NK-92 (cell line): ENCODE measurements around the gene ARHGAP15.
"Not testable (repeated sequence)": the region's sequence is repeated elsewhere in the genome, so short reads cannot be mapped to it uniquely, and the experiment has no call there.

Experiments used
- DNase-seq: peaks from one replicate; lab custom pipeline; 2025; ENCODE audit not compliant: unreplicated experiment; lab: John Stamatoyannopoulos, UW

Gene ARHGAP15

GRCh38 chr2:143128681-143129580, at the start of gene ARHGAP15:
Gene ARHGAP15, plus strand, starts transcription at chr2:143129419.
- DNase-seq, result no peak

DNA sequence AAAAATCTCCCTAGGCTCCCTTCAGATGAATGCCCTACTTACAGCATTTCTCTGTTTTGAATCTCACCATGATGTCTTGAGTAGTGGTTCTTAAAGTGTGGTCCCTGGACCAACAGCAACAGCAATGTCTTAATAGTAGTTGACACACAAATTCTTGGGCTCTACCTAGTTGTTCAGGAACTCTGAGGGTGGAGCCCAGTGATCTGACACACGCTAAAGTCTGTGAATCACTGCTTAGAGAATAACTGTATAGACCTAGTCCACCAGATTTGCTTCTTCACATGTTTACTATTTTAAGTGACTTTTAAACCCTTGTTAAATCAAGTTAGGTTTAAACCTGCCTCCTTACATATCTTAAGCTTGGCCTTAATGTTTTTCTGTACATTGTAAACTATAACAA, 47.6 kb upstream of the ARHGAP15 start:
- no peak for DNase-seq

DNA sequence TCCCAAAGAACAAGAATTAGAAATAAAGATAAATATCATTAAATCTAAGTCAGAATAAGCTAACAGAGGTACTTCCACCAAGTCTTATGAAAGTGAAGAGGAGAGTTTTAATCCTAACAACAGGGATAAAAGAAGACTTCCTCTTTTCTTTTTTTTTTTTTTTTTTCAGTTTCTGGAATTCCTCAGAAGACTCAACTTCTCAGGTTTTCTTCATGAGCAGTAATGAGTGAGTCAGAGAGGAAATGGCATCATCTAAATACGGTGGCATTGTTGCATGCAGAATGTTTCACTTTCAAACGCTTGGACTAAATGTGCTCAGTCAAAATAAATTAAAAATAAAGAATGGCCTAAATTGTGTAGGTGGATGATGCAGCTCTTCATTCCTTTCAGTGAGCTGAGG, 45.6 kb upstream of the ARHGAP15 start:
- no peak for DNase-seq

DNA sequence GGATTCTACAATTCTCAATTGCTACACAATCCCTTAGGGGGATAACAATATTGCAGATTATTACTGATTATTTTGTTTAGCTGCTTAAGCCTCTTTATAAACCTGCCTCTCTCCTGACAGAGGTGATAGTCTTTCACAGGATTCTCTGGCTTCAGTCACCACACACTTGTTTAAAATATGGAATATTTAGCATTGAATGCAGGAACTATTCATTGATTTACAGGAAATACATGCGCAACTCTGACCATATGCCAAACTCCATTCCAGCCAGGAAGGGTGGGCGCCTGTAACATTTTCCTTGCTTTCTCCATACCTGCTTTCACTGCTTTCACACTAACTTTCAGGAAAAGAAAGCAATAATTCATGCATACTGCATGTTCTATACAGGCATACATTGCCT, 44.8 kb upstream of the ARHGAP15 start:
- DNase-seq, result no peak

DNA sequence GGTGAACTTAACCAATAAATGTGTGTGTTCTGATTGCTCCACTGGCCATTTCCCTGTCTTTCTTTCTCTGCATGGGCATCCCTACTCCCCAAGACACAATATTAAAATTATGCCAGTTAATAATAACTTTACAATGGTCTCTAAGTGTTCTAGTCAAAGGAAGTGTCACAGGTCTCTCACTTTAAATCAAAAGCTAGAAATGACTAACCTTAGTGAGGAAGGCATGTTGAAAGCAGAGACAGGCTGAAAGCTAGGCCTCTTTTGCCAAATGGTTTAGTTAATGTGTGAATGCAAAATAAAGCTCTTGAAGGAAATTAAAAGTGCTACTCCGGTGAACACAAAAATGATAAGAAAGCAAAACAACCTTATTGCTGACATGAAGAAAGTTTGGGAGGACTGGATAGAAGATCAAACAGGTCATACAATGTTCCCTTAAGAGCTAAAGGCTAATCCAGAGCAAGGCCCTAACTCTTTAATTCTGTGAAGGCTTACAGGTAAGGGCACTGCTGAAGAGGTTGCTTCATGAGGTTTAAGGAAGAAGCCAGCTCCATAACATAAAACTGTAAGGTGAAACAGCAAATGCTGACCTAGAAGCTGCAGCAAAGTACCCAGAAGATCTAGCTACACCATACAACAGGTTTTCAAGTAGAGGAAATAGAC, 44.0 kb upstream of the ARHGAP15 start:
- no peak for DNase-seq

DNA sequence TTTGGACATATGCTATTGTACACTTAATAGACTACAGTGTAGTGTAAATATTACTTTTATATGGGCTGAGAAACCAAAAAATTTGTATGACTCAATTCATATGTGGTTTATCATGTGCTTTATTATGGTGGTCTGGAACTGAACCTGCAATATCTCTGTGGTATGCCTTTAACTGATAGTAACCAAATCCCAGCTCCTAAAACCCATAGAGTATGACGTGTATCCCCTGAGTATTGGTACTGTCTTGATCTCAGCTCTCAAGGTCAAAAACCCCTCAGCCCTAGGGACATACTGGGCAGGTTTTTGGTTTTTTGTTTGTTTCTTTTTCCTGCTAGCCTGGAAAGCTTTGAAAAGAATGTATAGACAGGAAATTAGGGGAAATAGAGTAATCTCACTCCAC, 42.2 kb upstream of the ARHGAP15 start:
- no peak for DNase-seq

DNA sequence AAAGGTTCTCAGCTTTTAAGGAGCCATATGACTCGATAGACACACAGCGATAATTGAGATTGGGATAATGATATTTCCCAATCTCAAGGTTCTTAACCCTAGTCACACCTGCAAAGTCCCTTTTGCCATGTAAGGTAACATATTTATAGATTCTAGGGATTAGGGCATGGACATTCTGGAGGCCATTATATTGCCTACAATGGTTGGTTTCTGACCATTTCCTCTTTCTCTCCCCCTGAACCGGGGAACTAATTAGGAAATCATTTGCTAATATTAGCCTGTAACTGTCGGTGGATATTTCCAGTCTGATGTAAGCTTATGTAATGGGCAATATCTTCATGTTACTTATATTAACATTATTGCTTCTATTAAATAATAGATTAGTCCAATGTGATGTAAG, 40.8 kb upstream of the ARHGAP15 start:
- no peak for DNase-seq

DNA sequence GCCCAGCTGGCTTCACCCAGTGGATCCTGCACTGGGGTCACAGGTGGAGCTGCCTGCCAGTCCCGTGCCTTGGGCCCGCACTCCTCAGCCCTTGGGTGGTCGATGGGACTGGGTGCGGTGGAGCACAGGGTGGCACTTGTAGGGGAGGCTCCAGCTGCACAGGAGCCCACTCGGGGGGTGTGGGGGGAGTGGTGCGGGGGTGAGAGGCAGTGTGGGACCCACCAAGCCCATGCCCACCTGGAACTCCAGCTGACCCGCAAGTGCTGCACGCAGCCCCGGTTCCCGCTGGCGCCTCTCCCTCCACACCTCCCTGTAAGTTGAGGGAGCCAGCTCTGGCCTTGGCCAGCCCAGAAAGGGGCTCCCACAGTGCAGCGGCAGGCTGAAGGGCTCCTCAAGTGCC, 39.7 kb upstream of the ARHGAP15 start:
- not testable (repeated sequence) for DNase-seq

DNA sequence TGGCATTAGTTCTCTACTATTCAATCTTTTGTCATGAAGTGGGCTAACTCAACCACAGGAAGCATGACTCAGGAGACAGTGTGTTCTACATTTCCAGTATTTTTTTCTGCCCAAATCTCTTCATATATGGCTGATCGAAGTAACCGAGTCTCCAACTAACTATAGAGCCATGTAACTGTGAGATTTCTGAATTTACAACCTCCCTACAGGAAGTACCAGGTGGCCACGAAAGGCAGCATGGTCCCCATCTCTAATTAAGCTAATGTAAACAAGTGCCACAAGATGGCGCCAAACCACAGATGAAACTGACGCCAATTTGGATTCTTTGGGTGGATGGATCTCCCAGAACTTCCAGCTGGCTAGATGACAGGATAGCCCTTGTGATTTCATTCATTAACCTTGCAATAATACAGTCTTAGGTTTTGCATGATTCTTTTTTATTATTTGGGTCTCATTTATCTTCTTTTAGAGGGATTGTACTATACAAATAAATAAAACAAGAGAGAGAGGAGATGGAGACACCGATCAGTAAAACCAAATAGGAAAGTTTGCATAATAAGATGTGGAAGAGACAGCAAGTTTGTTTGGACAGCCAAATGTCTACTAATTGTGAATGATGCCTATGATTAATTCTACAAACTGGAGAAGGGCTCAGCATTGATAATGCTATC, 18.3 kb upstream of the ARHGAP15 start:
- DNase-seq, result no peak

DNA sequence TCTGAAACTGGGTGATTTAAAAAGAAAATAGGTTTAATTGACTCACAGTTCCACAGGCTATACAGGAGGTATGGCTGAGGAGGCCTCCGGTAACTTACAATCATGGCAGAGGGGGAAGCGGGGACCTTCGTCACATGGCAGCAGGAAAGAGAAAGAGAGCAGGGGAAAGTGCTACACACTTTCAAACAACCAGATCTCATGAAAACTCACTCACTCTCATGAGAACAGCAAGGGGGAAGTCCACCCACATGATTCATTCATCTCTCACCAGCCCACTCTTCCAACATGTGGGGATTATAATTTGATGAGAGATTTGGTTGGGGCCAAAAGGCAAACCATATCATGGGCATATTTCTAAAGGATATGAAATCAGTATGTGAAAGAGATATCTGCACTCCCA, 12.0 kb upstream of the ARHGAP15 start:
- DNase-seq, result no peak

DNA sequence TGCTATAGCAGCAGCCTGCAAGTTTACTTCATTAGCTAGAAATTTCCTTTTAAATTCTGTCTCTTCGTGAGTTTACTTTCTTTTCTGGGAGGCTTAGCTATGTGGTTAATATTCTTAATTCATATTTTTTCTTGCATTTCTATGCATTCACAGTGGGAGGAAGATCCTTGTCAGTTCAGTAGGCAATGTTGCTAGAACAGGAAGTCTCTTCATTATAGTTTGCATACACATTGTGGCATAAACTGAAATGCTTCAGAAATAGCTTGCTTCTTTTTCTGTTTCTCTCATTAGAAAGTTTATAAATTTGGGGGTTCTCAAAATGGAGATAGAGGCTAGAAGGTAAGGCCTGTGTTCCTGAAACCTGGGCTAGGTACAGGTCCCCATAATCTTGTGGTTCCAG, 8.1 kb upstream of the ARHGAP15 start:
- DNase-seq, result no peak

DNA sequence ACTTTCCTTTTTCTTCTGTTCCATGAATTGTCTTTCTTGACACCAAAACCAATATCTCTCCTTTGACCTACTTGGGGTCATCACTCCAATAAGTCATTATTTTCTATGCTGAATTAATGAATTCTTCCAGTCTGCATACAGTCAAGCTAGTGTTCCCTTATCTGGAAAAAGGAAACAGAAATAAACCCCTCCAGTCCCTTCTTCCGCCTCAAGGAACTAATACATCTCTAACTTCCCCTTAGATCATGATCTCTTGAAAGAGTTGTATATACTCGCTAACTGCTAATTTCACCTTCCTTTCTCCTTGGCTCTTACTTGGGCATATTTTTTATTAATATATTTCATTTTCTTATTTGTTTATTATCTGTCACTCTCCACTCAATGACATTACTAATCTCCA, 7.3 kb upstream of the ARHGAP15 start:
- no peak for DNase-seq

DNA sequence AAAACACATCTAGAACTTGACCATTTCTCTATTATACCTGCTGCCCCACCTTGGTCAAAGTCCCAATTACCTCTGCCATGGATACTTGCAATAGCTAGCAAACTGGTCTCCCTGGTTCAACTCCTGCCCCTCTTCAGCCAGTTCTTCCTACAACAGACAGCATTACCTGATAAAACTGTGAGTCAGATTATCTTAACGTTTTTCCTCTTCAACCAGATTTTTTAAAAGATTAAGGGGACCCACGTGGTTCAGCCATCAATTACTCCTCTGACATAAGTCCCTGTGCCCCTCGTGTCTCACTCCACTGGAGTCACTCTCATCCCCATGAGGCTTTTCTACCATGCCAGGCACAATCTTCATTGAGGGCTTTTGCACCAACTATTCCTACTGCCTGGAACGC, 5.3 kb upstream of the ARHGAP15 start:
- DNase-seq, result no peak

- no peak for DNase-seq
These were observed 4.8 kb upstream of the ARHGAP15 start for GRCh38 chr2:143124445-143124844.

GRCh38 chr2:143125717-143126116, 3.5 kb upstream of the ARHGAP15 start:
- no peak for DNase-seq

- DNase-seq, result no peak
These were observed 3.1 kb downstream of the ARHGAP15 start for GRCh38 chr2:143132355-143132754.

GRCh38 chr2:143133783-143134182, 4.6 kb downstream of the ARHGAP15 start:
- DNase-seq, result no peak

GRCh38 chr2:143138292-143138691, 9.1 kb downstream of the ARHGAP15 start:
- DNase-seq, result no peak

GRCh38 chr2:143139835-143140393, 10.7 kb downstream of the ARHGAP15 start:
- no peak for DNase-seq

- no peak for DNase-seq
These were observed 11.8 kb downstream of the ARHGAP15 start for GRCh38 chr2:143140864-143141661.

GRCh38 chr2:143142598-143142997, 13.4 kb downstream of the ARHGAP15 start:
- DNase-seq, result no peak
